Measurements from ENCODE around the gene PLCH1. TPM values are rescaled to one million over a fixed set of nuclear protein-coding genes. Genes with fewer than 3 reads are reported as not detected.

The PLCH1 gene
- total and polyA plus RNA-seq, 2 experiments from 2014 or later, result 8.1 to 25.3 TPM

DNA sequence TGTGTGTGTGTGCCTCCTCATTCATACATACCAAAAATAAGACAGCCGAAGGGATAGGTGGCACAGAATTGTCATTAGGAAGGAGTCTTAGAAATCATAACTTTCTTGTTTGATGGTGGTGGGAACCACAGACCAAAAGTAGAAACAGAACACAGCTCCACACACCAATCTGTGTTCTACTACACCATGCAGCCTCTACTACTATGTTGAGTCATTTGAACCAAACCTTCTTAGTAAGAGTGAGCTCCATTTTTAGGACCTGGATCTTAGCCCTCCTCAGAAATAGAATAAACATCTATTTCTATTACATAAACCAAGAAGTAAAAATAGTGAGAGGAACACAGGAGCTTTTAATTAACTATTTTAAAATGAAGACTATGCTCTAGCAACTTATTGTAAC lies 27.9 kb upstream of the PLCH1 start (continued):
- TF ChIP-seq CTCF (conservative IDR thresholded peaks at IDR 0.05; ENCODE audit: low read depth in 2 of 2), result no peak

GRCh38 chr3:155771126-155771525 lies 26.3 kb upstream of the PLCH1 start:
- ATAC-seq (no peak), DNase-seq (ENCODE audit: low spot score) (no peak)
- H3K27ac Mint-ChIP-seq, result no peak overlapping the region
- Histone ChIP-seq H3F3A (replicated peaks; ENCODE audit: low read depth) (no peaks in the 10 kb centered on the region), H3K4me1 (ENCODE audit: insufficient read depth) (no peaks in the 10 kb centered on the region), H3K36me3 (ENCODE audit: insufficient read depth) (no peaks in the 10 kb centered on the region), H3K79me2 (replicated peaks; ENCODE audit: insufficient read depth) (no peaks in the 10 kb centered on the region), H3K9me2 (ENCODE audit: insufficient read depth) (no peaks in the 10 kb centered on the region), H3K27me3 (ENCODE audit: insufficient read depth) (no peaks in the 10 kb centered on the region), H3K4me2 (no peak overlapping the region), H2AFZ (no peak overlapping the region), H3K27ac (ENCODE audit: low read depth) (no peak overlapping the region), H3K4me3 (no peak overlapping the region), H4K20me1 (replicated peaks; ENCODE audit: insufficient read depth) (no peaks in the 10 kb centered on the region)
- no peaks in the 10 kb centered on the region for H3K4me1 Mint-ChIP-seq
- H3K27me3 Mint-ChIP-seq (ENCODE audit: insufficient read depth, low read depth, poor library complexity), result no peaks in the 10 kb centered on the region
- TF ChIP-seq, protein P1, sequence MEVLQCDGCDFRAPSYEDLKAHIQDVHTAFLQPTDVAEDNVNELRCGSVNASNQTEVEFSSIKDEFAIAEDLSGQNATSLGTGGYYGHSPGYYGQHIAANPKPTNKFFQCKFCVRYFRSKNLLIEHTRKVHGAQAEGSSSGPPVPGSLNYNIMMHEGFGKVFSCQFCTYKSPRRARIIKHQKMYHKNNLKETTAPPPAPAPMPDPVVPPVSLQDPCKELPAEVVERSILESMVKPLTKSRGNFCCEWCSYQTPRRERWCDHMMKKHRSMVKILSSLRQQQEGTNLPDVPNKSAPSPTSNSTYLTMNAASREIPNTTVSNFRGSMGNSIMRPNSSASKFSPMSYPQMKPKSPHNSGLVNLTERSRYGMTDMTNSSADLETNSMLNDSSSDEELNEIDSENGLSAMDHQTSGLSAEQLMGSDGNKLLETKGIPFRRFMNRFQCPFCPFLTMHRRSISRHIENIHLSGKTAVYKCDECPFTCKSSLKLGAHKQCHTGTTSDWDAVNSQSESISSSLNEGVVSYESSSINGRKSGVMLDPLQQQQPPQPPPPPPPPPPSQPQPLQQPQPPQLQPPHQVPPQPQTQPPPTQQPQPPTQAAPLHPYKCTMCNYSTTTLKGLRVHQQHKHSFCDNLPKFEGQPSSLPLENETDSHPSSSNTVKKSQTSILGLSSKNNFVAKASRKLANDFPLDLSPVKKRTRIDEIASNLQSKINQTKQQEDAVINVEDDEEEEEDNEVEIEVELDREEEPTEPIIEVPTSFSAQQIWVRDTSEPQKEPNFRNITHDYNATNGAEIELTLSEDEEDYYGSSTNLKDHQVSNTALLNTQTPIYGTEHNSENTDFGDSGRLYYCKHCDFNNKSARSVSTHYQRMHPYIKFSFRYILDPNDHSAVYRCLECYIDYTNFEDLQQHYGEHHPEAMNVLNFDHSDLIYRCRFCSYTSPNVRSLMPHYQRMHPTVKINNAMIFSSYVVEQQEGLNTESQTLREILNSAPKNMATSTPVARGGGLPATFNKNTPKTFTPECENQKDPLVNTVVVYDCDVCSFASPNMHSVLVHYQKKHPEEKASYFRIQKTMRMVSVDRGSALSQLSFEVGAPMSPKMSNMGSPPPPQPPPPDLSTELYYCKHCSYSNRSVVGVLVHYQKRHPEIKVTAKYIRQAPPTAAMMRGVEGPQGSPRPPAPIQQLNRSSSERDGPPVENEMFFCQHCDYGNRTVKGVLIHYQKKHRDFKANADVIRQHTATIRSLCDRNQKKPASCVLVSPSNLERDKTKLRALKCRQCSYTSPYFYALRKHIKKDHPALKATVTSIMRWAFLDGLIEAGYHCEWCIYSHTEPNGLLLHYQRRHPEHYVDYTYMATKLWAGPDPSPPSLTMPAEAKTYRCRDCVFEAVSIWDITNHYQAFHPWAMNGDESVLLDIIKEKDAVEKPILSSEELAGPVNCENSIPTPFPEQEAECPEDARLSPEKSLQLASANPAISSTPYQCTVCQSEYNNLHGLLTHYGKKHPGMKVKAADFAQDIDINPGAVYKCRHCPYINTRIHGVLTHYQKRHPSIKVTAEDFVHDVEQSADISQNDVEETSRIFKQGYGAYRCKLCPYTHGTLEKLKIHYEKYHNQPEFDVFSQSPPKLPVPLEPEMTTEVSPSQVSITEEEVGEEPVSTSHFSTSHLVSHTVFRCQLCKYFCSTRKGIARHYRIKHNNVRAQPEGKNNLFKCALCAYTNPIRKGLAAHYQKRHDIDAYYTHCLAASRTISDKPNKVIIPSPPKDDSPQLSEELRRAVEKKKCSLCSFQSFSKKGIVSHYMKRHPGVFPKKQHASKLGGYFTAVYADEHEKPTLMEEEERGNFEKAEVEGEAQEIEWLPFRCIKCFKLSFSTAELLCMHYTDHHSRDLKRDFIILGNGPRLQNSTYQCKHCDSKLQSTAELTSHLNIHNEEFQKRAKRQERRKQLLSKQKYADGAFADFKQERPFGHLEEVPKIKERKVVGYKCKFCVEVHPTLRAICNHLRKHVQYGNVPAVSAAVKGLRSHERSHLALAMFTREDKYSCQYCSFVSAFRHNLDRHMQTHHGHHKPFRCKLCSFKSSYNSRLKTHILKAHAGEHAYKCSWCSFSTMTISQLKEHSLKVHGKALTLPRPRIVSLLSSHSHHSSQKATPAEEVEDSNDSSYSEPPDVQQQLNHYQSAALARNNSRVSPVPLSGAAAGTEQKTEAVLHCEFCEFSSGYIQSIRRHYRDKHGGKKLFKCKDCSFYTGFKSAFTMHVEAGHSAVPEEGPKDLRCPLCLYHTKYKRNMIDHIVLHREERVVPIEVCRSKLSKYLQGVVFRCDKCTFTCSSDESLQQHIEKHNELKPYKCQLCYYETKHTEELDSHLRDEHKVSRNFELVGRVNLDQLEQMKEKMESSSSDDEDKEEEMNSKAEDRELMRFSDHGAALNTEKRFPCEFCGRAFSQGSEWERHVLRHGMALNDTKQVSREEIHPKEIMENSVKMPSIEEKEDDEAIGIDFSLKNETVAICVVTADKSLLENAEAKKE (CRISPR knock-in tag; IDR thresholded peaks at IDR 0.05), result no peak
- TF ChIP-seq CTCF (conservative IDR thresholded peaks at IDR 0.05; ENCODE audit: low read depth in 2 of 2), result no peak
- TF ChIP-seq JUNB (IDR thresholded peaks at IDR 0.05; ENCODE audit: unreplicated experiment), result no peak
- TF ChIP-seq ETS1 (IDR thresholded peaks at IDR 0.05), result no peak
- TF ChIP-seq NANOG (IDR thresholded peaks at IDR 0.05; ENCODE audit: borderline replicate concordance), result no peak
- H3K4me3 Mint-ChIP-seq, result no peak overlapping the region
- H3K36me3 Mint-ChIP-seq (ENCODE audit: low read depth), result peaks cover 30% of the 10 kb centered on the region
- H3K9me3 Mint-ChIP-seq, result peaks cover 24% of the 10 kb centered on the region
